ENCODE measurements around the gene AK5. TPM values are rescaled to one million over a fixed set of nuclear protein-coding genes. Genes with fewer than 3 reads are reported as not detected.

AK5 gene
- total RNA-seq, 1 donor from 2014 or later: 1.8 TPM

GRCh38 chr1:77280962-77281361 is 857 bp upstream of the AK5 start:
- no peak for TF ChIP-seq CTCF (IDR thresholded peaks at IDR 0.05; ENCODE audit: insufficient read depth, low read length, poor library complexity, severe bottlenecking)
- Histone ChIP-seq H3K36me3 (ENCODE audit: control insufficient read depth, insufficient read depth, low read length) (no peaks in the 10 kb centered on the region), H3K27me3 (ENCODE audit: control insufficient read depth, insufficient read depth, low read length) (no peaks in the 10 kb centered on the region), H3K4me3 (ENCODE audit: low read depth, low read length) (no peak overlapping the region)
- DNase-seq (ENCODE audit: low read depth): no peak

- H3K27me3 ChIP-seq (ENCODE audit: control insufficient read depth, insufficient read depth, low read length): no peaks in the 10 kb centered on the region
- no peaks in the 10 kb centered on the region for H3K36me3 ChIP-seq (ENCODE audit: control insufficient read depth, insufficient read depth, low read length)
- no peak for TF ChIP-seq CTCF (IDR thresholded peaks at IDR 0.05; ENCODE audit: insufficient read depth, low read length, poor library complexity, severe bottlenecking)
- H3K4me3 ChIP-seq (ENCODE audit: low read depth, low read length): peak overlapping the region; percentile 52
- DNase-seq (ENCODE audit: low read depth): no peak
Measured at GRCh38 chr1:77282187-77282865, 507 bp downstream of the AK5 start.

GRCh38 chr1:77282866-77283539 is 1.2 kb downstream of the AK5 start:
- H3K27me3 ChIP-seq (ENCODE audit: control insufficient read depth, insufficient read depth, low read length): no peaks in the 10 kb centered on the region
- no peak for TF ChIP-seq CTCF (IDR thresholded peaks at IDR 0.05; ENCODE audit: insufficient read depth, low read length, poor library complexity, severe bottlenecking)
- DNase-seq (ENCODE audit: low read depth): no peak
- peak overlapping the region; percentile 52 for H3K4me3 ChIP-seq (ENCODE audit: low read depth, low read length)
- no peaks in the 10 kb centered on the region for H3K36me3 ChIP-seq (ENCODE audit: control insufficient read depth, insufficient read depth, low read length)

GRCh38 chr1:77283701-77284425 is 2.0 kb downstream of the AK5 start:
- H3K36me3 ChIP-seq (ENCODE audit: control insufficient read depth, insufficient read depth, low read length): no peaks in the 10 kb centered on the region
- no peak overlapping the region for H3K4me3 ChIP-seq (ENCODE audit: low read depth, low read length)
- TF ChIP-seq CTCF (IDR thresholded peaks at IDR 0.05; ENCODE audit: insufficient read depth, low read length, poor library complexity, severe bottlenecking): no peak
- no peaks in the 10 kb centered on the region for H3K27me3 ChIP-seq (ENCODE audit: control insufficient read depth, insufficient read depth, low read length)
- DNase-seq (ENCODE audit: low read depth): no peak

GRCh38 chr1:77287535-77287934 is 5.7 kb downstream of the AK5 start:
- Histone ChIP-seq H3K27me3 (ENCODE audit: control insufficient read depth, insufficient read depth, low read length) (no peaks in the 10 kb centered on the region), H3K4me3 (ENCODE audit: low read depth, low read length) (no peak overlapping the region), H3K36me3 (ENCODE audit: control insufficient read depth, insufficient read depth, low read length) (no peaks in the 10 kb centered on the region)
- no peak for TF ChIP-seq CTCF (IDR thresholded peaks at IDR 0.05; ENCODE audit: insufficient read depth, low read length, poor library complexity, severe bottlenecking)
- no peak for DNase-seq (ENCODE audit: low read depth)

Measured in kidney epithelial cell (primary cell).